HG03558 (cell line): ENCODE results near the gene TRAF3IP1.
"Not testable (repeated sequence)": the region's sequence is repeated elsewhere in the genome, so short reads cannot be mapped to it uniquely, and the experiment has no call there.

Source experiments
- ATAC-seq: cut with Tn5 transposase; IDR thresholded peaks from one replicate; pipeline ENCODE4 v1.9.1; 2021; ENCODE audit warnings: moderate number of reproducible peaks; ENCODE audit not compliant: unreplicated experiment; ENCODE audit errors: extremely low read depth

Gene TRAF3IP1

DNA sequence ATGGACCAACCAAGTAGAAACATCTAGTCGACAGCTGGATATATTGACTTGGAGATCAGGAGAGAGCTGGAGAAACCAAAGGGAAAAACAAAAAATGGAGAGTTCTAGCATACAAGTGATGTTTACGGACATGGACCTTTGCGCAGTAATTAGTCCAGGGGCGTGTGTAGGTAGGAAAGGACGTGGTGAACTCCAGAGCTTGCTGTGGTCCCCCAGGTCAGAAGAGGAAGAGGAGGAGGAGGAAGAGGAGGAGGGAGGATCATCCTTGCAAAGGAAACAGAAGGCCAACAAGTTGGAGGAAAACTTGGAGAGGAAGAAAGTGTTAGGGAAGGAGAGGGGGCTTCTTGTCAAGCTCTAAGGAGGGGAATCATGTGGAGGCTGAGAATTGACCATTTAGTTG is 17.5 kb downstream of the TRAF3IP1 start:
- no peak for ATAC-seq

DNA sequence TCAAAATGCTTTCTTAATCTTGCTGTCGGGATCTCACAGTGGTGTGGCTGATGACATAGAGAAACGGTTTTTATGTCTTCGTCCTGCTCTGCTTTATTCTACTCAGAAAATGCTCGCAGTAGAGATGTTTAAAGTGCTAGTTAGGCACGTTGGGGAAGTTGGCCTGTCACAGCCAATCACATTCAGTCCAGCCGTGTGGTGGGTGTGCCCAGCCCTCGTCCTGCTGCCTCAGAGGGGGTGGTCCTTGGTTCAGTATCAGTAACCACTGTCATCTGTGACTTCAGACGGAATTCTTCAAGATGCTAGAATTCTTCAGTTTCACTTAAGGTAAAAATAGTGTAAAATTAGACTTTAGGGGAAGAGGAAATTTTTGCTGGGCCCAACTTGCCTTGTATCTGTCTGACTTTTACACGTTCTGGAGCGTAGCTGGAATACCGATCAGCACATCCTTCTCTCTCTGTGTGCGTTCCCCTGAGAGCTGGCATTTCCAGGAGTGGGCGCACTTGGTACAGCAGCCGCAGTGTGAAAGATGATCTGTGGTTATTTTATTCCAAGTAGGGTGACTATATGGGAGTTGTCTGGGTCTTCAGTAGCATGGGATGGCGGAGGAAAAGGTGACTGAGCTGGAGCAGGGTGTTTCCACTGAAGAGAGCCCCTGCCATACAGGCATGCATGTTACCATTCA is 18.5 kb downstream of the TRAF3IP1 start:
- ATAC-seq: no peak

DNA sequence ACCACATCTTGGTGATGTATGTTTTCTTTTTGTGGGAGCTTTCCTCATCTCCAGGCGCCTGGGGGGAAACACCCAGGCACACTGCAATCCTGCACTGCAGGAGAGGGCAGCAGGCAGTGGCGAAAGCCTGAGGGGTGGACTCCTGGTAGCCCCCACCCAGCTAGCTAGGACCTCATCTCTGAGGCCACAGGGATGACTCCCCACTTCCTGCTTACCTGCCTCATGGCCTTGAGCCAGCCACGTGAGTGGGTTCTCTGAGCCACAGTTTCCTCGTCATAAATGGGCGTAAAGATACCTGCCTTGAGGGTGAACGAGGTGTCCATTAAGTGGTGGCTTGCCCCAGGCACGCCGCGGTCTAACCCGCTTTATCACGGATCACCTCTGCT is 19.1 kb downstream of the TRAF3IP1 start:
- ATAC-seq: no peak

DNA sequence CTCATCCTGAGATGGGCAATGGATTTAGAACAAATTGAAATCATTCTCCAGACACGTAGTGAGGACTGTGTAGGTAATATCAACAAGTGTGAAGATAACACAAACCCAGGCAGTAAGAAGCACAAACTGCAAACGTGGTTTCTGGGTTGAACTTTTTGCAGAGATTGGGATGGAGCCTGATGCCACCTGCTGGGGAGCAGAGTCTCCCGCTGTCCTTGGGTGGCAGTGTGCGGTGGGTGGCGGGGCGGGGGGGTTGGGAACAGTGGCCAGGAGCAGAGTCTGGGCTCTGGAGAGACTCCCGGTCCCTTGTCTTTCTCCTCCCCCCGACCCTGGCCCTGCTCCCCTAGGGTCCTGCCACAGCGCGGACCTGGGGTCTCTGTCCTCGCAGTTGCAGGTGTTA is 19.5 kb downstream of the TRAF3IP1 start:
- ATAC-seq: no peak

DNA sequence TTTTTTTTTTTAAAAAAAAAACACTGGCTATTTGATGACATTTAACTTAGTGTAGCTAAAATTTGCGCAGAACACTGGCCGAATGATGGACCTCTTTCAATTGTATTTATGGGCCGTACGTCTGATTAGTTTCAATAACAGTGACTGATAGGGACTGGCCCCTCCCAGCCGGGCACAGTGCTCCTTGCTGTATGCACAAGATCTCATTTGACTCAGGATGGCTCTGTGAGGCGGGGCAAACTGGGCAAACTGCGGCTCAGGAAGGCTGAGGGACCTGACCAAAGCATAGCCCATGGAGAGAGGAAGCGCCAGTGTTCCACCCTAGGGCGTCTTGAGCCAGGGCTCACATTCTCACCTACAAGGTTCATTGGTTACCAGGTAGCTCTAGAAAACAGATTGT is 21.2 kb downstream of the TRAF3IP1 start:
- no peak for ATAC-seq

DNA sequence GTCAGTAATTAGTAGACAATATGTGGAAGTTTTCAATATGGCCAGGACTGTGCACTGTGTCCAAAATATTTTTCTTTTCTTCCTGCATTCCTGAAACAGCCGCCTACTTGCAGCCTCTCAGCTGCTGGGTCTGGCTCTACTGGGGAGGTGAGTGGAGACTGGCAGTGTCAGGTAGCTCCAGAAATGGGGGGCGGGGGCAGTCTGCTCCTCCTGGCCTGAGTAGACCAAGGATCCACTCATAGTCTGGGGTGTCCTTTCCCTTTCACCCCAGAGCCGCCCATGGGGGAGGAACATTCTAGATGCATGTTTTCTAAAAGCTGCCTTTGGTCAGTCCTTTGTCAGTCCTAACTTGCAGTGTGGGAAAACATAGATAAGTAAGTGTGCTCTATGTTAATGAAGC is 23.7 kb downstream of the TRAF3IP1 start:
- ATAC-seq: no peak

DNA sequence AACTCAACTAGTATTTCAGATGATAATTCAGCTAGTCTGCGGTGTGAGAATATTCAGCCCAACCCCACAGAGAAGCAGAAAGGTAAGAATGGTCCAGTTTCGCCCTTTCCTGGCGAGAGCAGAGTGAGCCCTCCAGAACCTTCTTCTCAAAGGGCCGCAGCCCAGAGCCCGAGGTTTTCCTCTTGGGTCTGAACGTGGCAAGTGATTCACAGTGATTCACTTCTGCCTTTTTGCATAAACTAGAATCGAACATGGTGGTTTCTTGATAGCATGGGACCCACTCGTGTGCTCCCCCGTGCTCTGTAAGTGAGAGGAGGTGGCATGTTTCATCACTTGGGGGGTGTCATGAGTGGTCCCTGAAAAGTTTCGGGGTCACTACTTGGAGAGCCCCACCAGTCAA is 24.2 kb downstream of the TRAF3IP1 start:
- no peak for ATAC-seq

DNA sequence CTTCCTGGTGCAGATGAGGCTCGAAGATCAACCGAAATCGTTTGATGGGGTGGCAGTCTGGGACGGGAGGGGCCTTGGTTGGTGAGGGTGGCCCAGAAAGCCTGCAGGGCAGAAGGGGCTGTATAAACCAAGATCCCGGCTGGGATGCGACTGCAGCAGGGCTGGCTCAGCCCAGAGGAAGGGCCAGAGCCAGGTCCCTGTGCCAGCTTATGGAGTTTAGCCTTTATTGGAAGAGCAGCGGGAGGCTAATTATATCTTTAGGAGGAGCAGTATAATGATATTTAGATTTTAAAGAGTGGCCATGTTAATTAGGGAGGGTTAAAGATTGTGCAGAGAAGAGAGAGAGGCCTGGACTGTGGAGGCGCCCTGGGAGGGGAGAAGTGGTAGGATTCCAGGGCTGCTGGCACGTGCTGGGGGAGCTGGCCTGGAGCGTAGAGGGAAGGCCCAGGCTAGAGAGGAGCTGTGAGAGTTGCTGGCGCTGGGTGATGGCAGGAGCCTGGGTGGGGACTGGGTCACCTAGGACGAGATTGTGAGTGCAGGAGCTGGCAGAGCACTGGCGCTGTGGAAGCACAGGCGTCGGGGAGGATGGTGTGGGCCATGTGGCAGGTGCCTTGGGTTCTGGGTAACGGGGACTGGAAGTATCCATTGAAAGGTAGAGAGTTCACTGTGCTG is 25.1 kb downstream of the TRAF3IP1 start:
- no peak for ATAC-seq

DNA sequence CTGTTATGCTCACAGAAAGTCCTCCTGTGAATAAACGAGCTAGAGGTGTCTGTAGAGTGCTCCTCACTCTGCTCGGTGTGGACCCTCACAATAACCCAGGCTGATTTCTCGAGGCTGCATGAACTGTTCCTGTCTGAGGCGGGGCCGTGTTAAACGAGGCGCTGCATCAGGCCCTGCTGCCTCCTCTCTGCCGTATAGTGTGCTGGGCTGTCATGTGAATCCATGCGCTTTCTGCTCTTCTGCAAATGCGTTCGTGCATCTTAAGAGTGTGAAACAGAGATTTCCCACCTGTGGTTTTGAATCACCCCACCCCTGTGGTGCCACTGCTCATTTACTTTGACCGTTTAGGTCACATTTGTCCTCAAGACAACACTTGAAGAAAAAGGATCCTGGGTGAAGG is 26.2 kb downstream of the TRAF3IP1 start:
- ATAC-seq: no peak

DNA sequence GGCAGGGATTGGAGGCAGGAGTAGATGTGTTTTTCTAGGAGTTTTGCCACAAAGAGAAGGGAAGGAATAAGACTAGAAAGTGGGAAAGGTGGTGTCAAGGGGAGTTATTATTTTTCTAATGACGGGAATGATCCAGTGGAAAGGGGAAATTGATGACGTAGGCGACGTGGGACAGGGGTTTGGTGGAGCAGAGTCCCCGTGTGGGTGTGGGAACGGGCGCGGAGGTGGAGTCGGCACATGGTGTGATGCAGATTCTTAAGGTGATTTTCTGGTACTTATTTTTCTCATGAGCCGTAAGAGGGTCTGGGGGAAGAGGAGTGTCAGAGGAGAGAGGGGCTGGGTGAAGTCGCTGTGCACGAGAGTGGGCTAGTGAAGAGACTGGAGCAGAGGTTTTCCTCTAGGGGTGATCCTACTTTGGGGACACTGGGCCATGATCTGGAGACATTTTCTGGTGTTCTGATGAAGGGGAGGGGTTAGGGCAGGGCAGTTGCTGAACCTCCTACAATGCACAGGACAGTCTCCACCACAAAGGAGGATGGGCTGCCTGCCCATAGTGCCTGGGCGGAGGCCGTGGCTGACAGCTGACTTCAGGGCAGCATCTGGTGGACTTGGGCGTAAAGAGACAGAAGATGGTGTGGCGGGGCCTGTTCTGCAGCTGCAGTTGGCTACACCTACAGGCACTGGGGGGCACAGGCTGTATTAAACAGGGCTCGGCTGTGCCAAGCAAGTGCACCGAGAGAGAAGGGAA is 30.0 kb downstream of the TRAF3IP1 start:
- ATAC-seq: no peak

DNA sequence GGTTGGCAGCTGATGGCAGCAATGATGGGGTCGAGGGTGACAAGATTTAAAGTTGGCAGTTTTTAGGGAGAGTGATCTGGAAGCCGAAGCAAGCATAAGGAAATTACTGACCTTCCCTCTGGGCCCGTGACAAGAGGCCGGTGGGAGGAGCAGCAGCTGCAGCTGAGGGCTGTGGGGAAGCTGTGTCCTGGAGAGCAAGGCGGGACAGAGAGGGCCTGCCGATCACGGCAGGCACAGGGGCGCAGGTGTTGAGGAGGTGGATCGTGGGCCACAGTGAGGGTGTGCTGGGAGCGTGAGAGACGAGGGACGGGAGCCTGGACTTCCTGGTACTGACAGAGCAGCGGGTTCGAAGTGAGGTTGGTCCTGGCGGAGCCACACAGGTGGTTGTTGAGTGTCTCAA is 31.0 kb downstream of the TRAF3IP1 start:
- no peak for ATAC-seq

DNA sequence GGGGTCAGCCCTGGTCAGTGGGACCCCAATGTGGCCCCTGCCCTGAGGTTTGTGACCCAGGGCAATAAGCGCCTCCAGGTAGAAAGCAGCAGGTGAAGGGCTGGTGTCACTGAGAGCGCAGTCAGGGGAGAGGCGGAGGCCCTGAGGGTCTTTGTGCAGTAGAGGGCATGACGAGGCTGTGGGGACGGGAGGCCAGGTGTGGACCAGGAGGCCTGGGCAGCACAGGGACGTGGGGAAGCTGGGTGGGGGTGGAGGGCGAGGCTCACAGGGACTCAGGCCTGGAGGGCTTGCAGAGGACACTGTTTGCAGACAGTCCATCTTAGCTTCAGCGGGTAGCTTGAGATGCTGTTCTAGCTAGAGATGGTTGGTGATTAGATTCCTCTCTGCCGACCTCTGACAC is 32.0 kb downstream of the TRAF3IP1 start:
- no peak for ATAC-seq

DNA sequence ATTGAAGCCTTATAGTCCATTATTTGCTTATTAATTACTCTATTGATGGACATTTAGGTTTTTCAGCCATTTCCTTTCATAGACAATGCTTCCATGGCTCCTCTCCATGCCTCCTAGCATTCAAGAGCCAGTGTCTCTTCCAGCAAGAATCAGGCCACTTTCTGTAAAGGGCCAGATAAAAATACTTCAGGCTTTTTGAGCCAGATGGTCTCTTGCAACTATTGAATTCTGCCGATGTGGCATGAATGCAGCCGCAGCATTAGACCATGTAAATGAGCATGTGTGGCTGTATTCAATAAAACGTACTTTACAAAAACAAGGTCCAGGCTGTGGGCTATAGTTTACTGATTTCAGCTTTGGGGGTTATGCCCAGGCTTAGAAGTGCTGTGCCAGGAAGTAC is 38.5 kb downstream of the TRAF3IP1 start:
- ATAC-seq: no peak

DNA sequence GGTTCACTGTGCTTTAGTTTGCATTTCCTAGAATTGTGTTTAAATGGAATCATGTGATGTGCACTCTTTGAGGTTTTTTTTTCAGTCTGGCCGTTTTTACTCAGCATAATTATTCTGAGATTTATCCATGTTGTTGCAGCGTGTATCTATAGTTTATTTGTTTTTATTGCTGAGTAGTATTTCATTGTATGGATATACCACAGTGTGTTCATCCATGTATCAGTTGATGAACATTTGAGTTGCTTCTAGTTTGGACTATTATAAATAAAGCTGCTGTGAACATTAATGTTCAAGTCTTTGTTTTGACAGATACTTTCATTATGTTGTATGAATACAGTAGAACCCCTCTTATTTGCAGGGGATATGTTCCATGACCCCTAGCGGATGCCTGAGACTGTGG is 39.1 kb downstream of the TRAF3IP1 start:
- ATAC-seq: no peak

DNA sequence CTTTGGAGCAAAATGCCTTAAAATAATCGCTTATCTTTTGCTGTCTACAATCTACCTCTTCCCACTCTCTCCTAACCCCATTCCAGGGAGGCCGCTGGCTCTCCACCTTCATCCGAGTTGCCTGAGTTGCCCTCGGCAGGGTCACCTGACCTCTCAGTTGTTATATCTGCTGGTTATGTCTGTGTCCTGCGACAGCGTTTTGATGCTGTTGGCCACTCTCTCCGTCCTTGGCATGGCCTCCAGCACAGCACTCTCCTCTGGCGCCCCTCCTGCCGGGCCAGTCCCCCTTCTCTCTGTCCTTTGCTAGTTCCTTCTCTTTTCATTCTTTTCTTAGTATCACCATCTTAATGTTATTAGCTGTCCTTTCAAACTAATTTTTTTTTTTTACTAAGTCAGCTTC is 41.6 kb downstream of the TRAF3IP1 start:
- no peak for ATAC-seq

DNA sequence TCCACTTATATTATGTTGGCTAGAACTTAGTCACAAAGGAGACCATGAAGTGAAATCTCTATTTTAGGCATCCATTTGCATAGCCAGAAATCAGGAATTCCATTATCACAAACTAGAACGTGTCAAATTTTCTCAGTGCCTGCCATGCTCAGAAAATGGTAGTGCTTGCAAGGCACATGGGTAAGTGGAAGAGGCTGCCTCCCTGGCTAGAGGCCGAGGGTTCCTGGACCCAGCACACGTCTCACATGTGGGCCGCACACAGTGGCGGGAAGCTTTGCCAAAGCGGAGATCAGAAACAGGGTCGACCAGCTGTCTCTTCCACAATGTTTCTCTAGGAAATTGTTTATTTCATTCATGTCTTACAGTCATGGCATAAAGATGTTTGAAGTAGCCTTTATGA is 42.3 kb downstream of the TRAF3IP1 start:
- ATAC-seq: no peak

DNA sequence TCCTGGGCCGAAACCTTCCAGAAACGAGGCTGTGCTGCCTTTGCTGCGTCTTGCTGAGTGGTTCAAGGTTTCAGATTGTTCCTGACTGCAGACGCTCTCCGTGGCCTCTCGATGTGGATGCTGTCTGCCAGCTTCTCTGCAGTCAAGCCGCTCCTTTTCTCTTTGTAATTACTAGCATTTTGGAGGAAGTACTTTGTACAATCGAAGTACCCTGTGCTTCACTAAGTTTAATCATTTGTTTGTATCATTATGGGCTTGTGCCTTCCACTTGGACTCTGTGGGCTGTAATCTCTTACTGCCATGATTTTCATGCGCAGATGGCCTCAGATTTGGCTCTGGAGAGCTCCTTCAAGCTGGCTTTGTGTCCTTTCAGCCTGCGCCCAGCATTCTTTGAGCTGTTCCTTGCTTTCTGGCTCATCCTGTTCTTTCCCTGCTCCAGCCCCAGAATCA is 49.3 kb downstream of the TRAF3IP1 start:
- ATAC-seq: no peak

DNA sequence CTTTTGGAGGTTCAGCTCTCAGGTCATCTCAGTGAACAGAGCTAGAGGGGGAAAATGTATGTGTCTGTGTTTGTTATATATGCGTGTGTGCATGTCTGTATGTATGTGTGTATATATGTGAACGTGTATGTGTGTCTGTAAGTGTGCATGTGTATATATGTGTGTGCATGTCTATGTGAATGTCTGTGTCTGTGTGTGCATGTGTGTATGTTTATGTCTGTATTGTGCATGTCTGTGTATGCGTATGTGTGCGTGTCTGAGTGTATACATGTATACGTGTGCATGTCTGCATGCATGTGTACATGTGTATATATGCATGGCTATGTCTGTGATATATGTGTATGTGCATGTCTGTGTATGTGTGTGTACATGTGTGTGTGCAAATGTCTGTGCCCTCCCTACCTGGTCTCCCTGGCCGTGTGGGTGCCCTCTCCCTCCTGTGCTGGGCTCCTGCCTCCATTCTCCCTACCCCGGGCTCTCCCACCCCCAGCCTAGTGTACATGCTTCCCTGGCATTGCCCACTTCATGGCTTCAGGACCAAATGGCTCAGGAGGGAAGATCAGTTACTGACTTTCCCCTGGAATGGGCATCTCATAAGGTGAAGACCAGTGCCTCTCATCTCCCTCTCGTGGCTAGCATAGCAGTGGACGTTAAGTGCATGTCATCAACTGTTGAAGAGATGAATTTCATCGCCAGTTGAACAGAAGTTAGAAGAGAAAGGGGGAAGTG is 49.9 kb downstream of the TRAF3IP1 start:
- ATAC-seq: no peak

DNA sequence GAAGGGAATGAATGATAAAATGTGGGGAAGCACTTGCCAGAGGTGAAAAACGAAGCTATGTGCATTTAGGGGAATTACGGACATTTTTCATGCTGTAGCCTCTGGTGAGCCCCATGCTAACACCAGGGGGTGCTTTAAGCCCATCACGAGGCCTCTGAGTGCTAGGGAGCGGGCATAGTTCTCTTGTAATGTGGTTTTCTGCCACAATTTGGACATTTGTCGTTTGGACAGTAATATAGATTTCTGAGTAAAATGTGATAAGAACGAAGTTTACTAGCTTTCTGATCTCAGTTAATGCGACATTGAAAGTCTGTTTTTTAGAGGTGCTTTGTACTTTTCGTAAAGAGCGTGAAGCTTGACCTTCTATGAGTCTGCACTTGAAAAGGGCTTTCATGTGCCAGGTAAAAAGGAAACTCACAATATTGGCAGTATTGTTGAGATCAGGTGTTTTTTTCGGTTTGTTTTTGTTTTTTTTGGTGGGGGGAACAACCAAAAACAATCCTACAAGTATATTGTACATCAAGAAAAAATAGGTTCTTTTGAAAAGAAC is 50.6 kb downstream of the TRAF3IP1 start:
- no peak for ATAC-seq

DNA sequence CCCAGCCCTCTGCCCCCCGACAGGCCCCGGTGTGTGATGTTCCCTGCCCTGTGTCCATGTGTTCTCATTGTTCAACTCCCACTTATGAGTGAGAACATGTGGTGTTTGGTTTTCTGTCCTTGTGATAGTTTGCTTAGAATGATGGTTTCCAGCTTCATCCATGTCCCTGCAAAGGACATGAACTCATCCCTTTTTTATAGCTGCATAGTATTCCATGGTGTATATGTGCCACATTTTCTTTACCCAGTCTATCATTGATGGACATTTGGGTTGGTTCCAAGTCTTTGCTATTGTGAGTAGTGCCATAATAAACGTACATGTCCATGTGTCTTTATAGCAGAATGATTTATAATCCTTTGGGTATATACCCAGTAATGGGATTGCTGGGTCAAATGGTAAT is 52.0 kb downstream of the TRAF3IP1 start:
- ATAC-seq: not testable (repeated sequence)
